Parathyroid adenoma (tissue), 2 donors: ENCODE measurements around the gene PHOX2A.
A peak's percentile ranks its signal among the peaks of the same experiment; 100 is the strongest.
"Not testable (repeated sequence)": the region's sequence is repeated elsewhere in the genome, so short reads cannot be mapped to it uniquely, and the experiment has no call there.

Experiments used
- H2AFZ ChIP-seq: fragments of 300-600 bp; sonication (generic); one replicate; pipeline ENCODE4 v1.7.0; 2017; ENCODE audit warnings: antibody characterized with exemption, mild to moderate bottlenecking
- H3K27ac ChIP-seq: fragments of 300-600 bp; sonication (generic); one replicate; pipeline ENCODE4 v1.7.0; 2017
- H3K27me3 ChIP-seq: fragments of 300-600 bp; sonication (generic); one replicate; pipeline ENCODE4 v1.7.0; 2017; ENCODE audit warnings: low read length; ENCODE audit not compliant: control insufficient read depth, insufficient read depth
- H3K36me3 ChIP-seq: fragments of 300-600 bp; sonication (generic); one replicate; pipeline ENCODE4 v1.7.0; 2017; ENCODE audit warnings: low read length; ENCODE audit not compliant: control insufficient read depth, insufficient read depth
- H3K4me1 ChIP-seq: fragments of 300-600 bp; sonication (generic); one replicate; pipeline ENCODE4 v1.7.0; 2017; ENCODE audit warnings: control low read depth
- H3K4me2 ChIP-seq: fragments of 300-600 bp; sonication (generic); one replicate; pipeline ENCODE4 v1.7.0; 2017; ENCODE audit warnings: low read length
- H3K4me3 ChIP-seq: fragments of 300-600 bp; sonication (generic); one replicate; pipeline ENCODE4 v1.7.0; 2017; ENCODE audit warnings: low read depth, low read length
- H3K79me2 ChIP-seq: fragments of 300-600 bp; sonication (generic); one replicate; pipeline ENCODE4 v1.7.0; 2017; ENCODE audit warnings: control low read depth
- H3K9ac ChIP-seq: fragments of 300-600 bp; sonication (generic); one replicate; pipeline ENCODE4 v1.7.0; 2017; ENCODE audit warnings: mild to moderate bottlenecking
- H3K9me3 ChIP-seq: fragments of 300-600 bp; sonication (generic); one replicate; pipeline ENCODE4 v1.7.0; 2017; ENCODE audit warnings: low read length; ENCODE audit not compliant: control insufficient read depth
- TF ChIP-seq, protein P1 (sequence below): fragments of 300-600 bp; sonication (generic); IDR thresholded peaks from one replicate; pipeline ENCODE4 v1.7.0; 2017; ENCODE audit warnings: antibody characterized with exemption, mild to moderate bottlenecking
- donor health status: primary hyperparathyroidism.

PHOX2A gene

DNA sequence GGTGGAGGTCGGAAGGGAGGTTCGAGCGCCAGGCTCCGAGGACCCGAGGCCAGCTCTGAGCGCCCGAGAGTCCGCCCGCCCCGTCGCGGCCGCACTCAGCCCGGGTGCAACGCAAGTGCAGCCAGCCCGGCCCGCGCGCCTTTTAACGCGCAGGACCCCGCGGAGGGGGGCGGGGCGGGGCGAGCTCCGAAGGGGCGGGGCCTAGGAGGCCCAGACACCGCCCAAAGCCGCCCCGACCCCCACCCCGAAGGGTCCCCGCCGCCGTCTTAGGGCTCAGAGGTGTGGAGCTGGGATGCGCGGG is at the start of gene PHOX2A:
TSS of gene PHOX2A (minus strand) at position 117 of the 301 bp plus-strand sequence. CDS start 172 bp downstream, outside the sequence.
- Histone ChIP-seq H3K36me3 (no peaks in the 10 kb centered on the region), H3K4me1 (peaks cover 3% of the 10 kb centered on the region), H2AFZ (no peak within 1 kb of the TSS), H3K79me2 (no peaks in the 10 kb centered on the region), H3K9me3 (no peaks in the 10 kb centered on the region), H3K4me2 (no peak within 1 kb of the TSS), H3K4me3 (no peak within 1 kb of the TSS), H3K27me3 (no peaks in the 10 kb centered on the region), H3K27ac (no peak within 1 kb of the TSS), H3K9ac (no peak within 1 kb of the TSS)
- TF ChIP-seq, protein P1, sequence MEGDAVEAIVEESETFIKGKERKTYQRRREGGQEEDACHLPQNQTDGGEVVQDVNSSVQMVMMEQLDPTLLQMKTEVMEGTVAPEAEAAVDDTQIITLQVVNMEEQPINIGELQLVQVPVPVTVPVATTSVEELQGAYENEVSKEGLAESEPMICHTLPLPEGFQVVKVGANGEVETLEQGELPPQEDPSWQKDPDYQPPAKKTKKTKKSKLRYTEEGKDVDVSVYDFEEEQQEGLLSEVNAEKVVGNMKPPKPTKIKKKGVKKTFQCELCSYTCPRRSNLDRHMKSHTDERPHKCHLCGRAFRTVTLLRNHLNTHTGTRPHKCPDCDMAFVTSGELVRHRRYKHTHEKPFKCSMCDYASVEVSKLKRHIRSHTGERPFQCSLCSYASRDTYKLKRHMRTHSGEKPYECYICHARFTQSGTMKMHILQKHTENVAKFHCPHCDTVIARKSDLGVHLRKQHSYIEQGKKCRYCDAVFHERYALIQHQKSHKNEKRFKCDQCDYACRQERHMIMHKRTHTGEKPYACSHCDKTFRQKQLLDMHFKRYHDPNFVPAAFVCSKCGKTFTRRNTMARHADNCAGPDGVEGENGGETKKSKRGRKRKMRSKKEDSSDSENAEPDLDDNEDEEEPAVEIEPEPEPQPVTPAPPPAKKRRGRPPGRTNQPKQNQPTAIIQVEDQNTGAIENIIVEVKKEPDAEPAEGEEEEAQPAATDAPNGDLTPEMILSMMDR = no peak

DNA sequence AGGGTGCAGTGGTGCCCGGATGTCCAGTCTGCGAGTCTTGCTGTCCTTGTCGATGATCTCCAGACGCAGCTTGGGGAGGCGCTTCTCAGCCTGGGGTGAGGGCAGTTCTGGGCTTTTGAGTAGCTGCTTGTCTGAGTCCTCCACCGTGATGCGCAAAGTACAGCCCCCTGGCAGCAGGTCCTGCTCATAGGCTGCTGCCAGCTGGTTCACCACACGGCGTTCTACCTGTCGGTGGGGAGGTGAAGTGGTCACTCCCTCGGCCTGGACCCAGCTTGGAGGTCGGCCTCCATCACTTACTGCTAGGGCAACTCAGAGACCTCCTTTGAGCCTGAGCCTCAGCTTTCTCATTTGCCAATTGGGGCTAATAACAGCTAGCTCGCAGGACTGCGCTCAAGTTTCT is 49.4 kb upstream of the PHOX2A start:
- Histone ChIP-seq H3K4me1 (no peaks in the 10 kb centered on the region), H3K4me2 (no peak overlapping the region), H3K9me3 (no peaks in the 10 kb centered on the region), H3K27me3 (no peaks in the 10 kb centered on the region), H2AFZ (no peak overlapping the region), H3K79me2 (no peaks in the 10 kb centered on the region), H3K4me3 (no peak overlapping the region), H3K27ac (no peak overlapping the region), H3K9ac (no peak overlapping the region), H3K36me3 (no peaks in the 10 kb centered on the region)
- TF ChIP-seq, protein P1 = no peak

DNA sequence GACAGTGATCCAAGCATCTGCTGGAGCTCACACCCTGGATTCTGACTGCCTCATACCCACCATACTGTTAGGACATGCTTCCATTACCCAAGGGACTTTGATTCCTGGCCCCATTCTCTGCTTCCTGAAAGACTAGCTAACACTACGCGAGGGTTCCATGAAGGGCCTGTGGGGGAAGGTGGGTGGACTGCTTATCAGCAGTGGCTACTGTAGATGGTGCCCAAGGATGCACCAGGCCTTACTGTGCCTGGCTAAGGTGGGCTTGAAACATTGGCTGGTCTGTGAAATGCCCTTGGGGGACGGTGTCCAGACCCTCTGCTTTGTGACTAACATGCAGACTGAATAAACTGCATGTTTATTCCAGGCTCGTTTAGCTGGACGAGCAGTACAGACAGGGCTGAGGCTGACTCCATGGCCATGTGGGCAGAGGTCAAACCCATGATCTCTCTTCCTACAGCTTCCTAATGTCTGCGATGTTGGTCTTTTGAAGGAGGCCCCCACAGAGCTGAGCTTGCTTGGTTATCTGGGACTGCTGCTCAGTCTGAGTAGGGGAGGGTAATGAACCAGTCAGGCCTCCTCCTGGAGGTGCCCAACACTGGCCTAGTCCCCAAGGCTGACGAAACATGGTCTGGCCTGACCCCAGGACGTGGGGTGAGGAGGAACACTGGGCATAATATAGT is 48.3 kb upstream of the PHOX2A start:
- Histone ChIP-seq H3K9me3 (no peaks in the 10 kb centered on the region), H3K36me3 (no peaks in the 10 kb centered on the region), H3K9ac (no peak overlapping the region), H3K4me3 (no peak overlapping the region), H3K27me3 (no peaks in the 10 kb centered on the region), H2AFZ (no peak overlapping the region), H3K27ac (no peak overlapping the region), H3K79me2 (no peaks in the 10 kb centered on the region), H3K4me1 (no peaks in the 10 kb centered on the region), H3K4me2 (no peak overlapping the region)
- TF ChIP-seq, protein P1 = no peak

DNA sequence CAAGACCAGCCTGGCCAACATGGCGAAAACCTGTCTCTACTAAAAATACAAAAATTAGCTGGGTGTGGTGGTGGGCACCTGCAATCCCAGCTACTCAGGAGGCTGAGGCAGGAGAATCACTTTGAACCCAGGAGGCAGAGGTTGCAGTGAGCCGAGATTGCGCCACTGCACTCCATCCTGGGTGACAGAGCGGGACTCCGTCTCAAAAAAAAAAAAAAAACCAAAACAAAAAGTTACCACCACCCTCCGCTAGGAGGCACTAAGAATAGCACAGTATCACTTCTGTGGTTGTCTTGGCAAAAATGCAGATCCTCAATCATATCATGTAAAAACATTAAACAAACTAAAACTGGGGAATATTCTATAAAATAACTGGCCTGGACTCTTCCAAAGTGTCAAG is 46.8 kb upstream of the PHOX2A start:
- H3K27ac ChIP-seq, H3K4me2 ChIP-seq, H3K4me1 ChIP-seq, H3K27me3 ChIP-seq, H2AFZ ChIP-seq, H3K36me3 ChIP-seq, H3K9ac ChIP-seq, H3K9me3 ChIP-seq, H3K79me2 ChIP-seq, H3K4me3 ChIP-seq: not testable (repeated sequence)
- TF ChIP-seq, protein P1 = peak; percentile 24

DNA sequence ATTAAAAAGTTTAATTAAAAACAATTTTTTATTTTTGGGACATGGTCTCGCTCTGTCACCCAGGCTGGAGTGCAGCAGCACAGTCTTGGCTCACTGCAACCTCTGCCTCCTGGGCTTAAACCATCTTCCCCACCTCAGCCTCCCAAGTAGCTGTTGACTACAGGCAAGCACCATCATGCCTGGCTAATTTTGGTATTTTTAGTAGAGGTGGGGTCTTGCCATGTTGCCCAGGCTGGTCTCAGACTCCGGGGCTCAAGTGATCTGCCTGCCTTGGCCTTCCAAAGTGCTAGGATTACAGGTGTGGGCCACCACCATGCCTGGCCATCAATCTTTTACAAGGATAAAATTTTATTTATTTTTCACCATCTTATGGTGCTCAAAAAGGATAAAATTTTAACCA is 43.3 kb upstream of the PHOX2A start:
- Histone ChIP-seq H3K9ac (no peak overlapping the region), H3K4me2 (no peak overlapping the region), H3K27me3 (no peaks in the 10 kb centered on the region), H3K79me2 (no peaks in the 10 kb centered on the region), H3K36me3 (no peaks in the 10 kb centered on the region), H3K9me3 (no peaks in the 10 kb centered on the region), H3K4me1 (no peaks in the 10 kb centered on the region), H2AFZ (no peak overlapping the region), H3K27ac (no peak overlapping the region), H3K4me3 (no peak overlapping the region)
- TF ChIP-seq, protein P1 = no peak
